Caco-2 (cell line): ENCODE results near the gene PATZ1. TPM values are rescaled to one million over a fixed set of nuclear protein-coding genes. Genes with fewer than 3 reads are reported as not detected.

Experiments used
- BruUV-seq: library from RNA; stranded (reverse); fragments of 400-500 nt; replicated peaks from 2 replicates; lab custom pipeline; 2021; lab: Mats Ljungman, UMichigan
- CTCF ChIA-PET: fragments of 300-600 bp; sonication (Branson Sonifier 250); formaldehyde crosslinking; loops from one replicate; lab custom pipeline; 2022; ENCODE audit warnings: antibody characterized with exemption; lab: Charles Lee
- POLR2A ChIA-PET: fragments of 300-600 bp; sonication (Branson Sonifier 250); formaldehyde crosslinking; loops from one replicate; lab custom pipeline; 2022; ENCODE audit warnings: antibody characterized with exemption; lab: Charles Lee
- DNase-seq, 2 experiments: peaks; one replicate each; pipeline versions ENCODE4 v3.0.0 to v3.0.0-alpha.2; 2020 to 2022
- H3K27me3 ChIP-seq: replicated peaks from 2 replicates; pipeline ENCODE4 v1.6.0; 2011; ENCODE audit warnings: low read length; ENCODE audit not compliant: control insufficient read depth, insufficient read depth
- H3K36me3 ChIP-seq: 2 replicates; pipeline ENCODE4 v1.5.1; 2011; ENCODE audit warnings: low read length; ENCODE audit not compliant: control insufficient read depth, insufficient read depth
- H3K4me1 ChIP-seq: fragments of 250-450 bp; sonication (Bioruptor Pico); 2 replicates; pipeline ENCODE4 v1.5.1; 2020; ENCODE audit warnings: mild to moderate bottlenecking
- H3K4me3 ChIP-seq: 2 replicates; pipeline ENCODE4 v1.5.1; 2011; ENCODE audit warnings: low read depth, mild to moderate bottlenecking, control low read depth, low read length
- H3K9me3 ChIP-seq: fragments of 250-450 bp; sonication (Bioruptor Pico); 2 replicates; pipeline ENCODE4 v1.5.1; 2020; ENCODE audit warnings: mild to moderate bottlenecking, moderate library complexity
- H3K27ac Mint-ChIP-seq: one replicate; pipeline ENCODE4 v1.8.0; 2022; ENCODE audit warnings: mixed read lengths; ENCODE audit not compliant: unreplicated experiment
- H3K27me3 Mint-ChIP-seq: one replicate; pipeline ENCODE4 v1.8.0; 2022; ENCODE audit warnings: mixed read lengths; ENCODE audit not compliant: insufficient read depth, unreplicated experiment
- H3K36me3 Mint-ChIP-seq: one replicate; pipeline ENCODE4 v1.8.0; 2022; ENCODE audit warnings: mild to moderate bottlenecking, mixed read lengths; ENCODE audit not compliant: insufficient read depth, unreplicated experiment
- H3K4me1 Mint-ChIP-seq: one replicate; pipeline ENCODE4 v1.8.0; 2022; ENCODE audit warnings: low read depth, mixed read lengths; ENCODE audit not compliant: unreplicated experiment
- H3K4me3 Mint-ChIP-seq: one replicate; pipeline ENCODE4 v1.8.0; 2022; ENCODE audit warnings: mild to moderate bottlenecking, moderate library complexity, mixed read lengths; ENCODE audit not compliant: unreplicated experiment
- H3K9me3 Mint-ChIP-seq: one replicate; pipeline ENCODE4 v1.8.0; 2022; ENCODE audit warnings: mixed read lengths; ENCODE audit not compliant: unreplicated experiment
- CTCF ChIP-seq, 2 experiments: fragments of 200-600 bp in 1 of 2; IDR thresholded peaks; 1 replicate in 1 of 2; 2 replicates in 1 of 2; pipeline versions ENCODE4 v1.5.1 to v1.8.0; 2011 to 2022; ENCODE audit warnings: antibody characterized with exemption in 1 of 2, control low read depth in 1 of 2, inconsistent platforms in 1 of 2, low read depth in 1 of 2, low read length in 1 of 2, mild to moderate bottlenecking in 1 of 2, moderate library complexity in 1 of 2; ENCODE audit not compliant: insufficient read depth in 1 of 2, severe bottlenecking in 1 of 2, unreplicated experiment in 1 of 2
- intact Hi-C: fragments of 100-400 bp; cut with micrococcal nuclease; formaldehyde crosslinking; loops from one replicate; pipeline ENCODE4 v1.10.0; 2022; ENCODE audit not compliant: unreplicated experiment
- total RNA-seq: library from RNA; stranded (reverse); gene quantifications from 2 replicates; pipeline ENCODE4 v1.2.3, GENCODE V29; 2022

PATZ1 gene
- total RNA-seq, 1 experiment from 2014 or later = 40.9 TPM

DNA sequence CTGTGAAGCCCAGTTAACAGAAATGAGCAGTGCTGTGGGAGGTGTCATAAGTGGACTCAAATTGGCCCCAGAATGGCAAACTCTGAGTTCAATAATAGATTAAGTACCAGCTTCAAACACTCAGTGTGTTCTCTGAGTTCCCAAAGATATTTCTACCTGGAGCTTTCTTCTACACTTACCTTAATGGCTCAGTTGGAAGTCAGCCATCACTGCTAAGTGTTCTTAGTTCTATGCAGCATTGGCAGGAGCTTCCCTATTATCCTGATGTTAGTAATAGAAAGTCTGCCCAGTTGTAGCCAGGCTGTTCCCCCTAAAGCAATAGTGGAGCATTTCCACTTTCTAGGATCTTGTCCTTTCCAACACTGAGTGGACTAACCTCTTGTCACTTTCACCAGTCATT is 44.1 kb downstream of the PATZ1 start:
- Mint-ChIP-seq H3K27ac (no peak overlapping the region), H3K27me3 (peaks cover 3% of the 10 kb centered on the region), H3K4me3 (no peak overlapping the region), H3K4me1 (peaks cover 12% of the 10 kb centered on the region), H3K36me3 (no peaks in the 10 kb centered on the region), H3K9me3 (no peaks in the 10 kb centered on the region)
- ChIA-PET CTCF (interaction anchor here (1.1 to 1.4 kb wide), 2 partner anchors 10 to 11 kb away, joined by 3 to 5 read pairs; partner anchors contain the start of gene PIK3IP1), POLR2A (no interaction called here)
- H3K9me3 ChIP-seq = no peaks in the 10 kb centered on the region
- H3K4me3 ChIP-seq = no peak overlapping the region
- DNase-seq = no peak
- TF ChIP-seq CTCF (IDR thresholded peaks at IDR 0.05; ENCODE audit: insufficient read depth in 1 of 2, low read depth in 1 of 2, low read length in 1 of 2, severe bottlenecking in 1 of 2, unreplicated experiment in 1 of 2) = no peak
- H3K4me1 ChIP-seq = no peaks in the 10 kb centered on the region
- intact Hi-C loops = no loop called here
- H3K36me3 ChIP-seq = no peaks in the 10 kb centered on the region
- no peaks in the 10 kb centered on the region for H3K27me3 ChIP-seq
- BruUV-seq = no TSS peak

DNA sequence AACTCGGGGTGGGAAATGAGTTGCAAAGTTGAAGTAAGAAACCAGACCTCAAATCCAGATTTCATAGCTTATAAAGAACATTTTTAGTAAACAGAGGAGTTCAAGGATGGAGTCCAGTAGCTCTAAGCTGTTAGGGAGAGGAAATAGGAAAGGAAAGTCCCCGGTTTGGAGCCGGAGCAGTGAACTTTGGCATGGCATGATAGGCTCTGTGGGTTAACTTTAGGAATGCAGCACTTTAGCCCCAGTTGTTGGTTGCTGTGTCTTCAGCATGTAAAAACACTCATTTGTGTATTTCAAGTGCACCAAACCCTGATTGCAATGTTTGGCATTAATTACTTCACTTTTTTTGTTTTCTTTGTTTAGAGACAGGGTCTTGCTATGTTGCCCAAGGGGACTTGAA is 45.2 kb downstream of the PATZ1 start:
- no peak overlapping the region for H3K27ac Mint-ChIP-seq
- TF ChIP-seq CTCF (IDR thresholded peaks at IDR 0.05; ENCODE audit: insufficient read depth in 1 of 2, low read depth in 1 of 2, low read length in 1 of 2, severe bottlenecking in 1 of 2, unreplicated experiment in 1 of 2) = no peak
- DNase-seq = no peak
- BruUV-seq = no TSS peak
- Histone ChIP-seq H3K9me3 (no peaks in the 10 kb centered on the region), H3K27me3 (no peaks in the 10 kb centered on the region), H3K36me3 (no peaks in the 10 kb centered on the region), H3K4me3 (no peak overlapping the region), H3K4me1 (peaks cover 8% of the 10 kb centered on the region; the same call in 1 of the 2 replicates)
- no peak overlapping the region for H3K4me3 Mint-ChIP-seq
- ChIA-PET POLR2A (interaction anchor here (0.6 kb wide), 1 partner anchor 53 kb away, joined by 6 read pairs; no protein-coding TSS in a partner anchor), CTCF (interaction anchor here (1.1 kb wide), 2 partner anchors 11 to 12 kb away, joined by 3 to 6 read pairs; no protein-coding TSS in a partner anchor)
- no peaks in the 10 kb centered on the region for H3K9me3 Mint-ChIP-seq
- peaks cover 16% of the 10 kb centered on the region for H3K4me1 Mint-ChIP-seq
- no peaks in the 10 kb centered on the region for H3K27me3 Mint-ChIP-seq
- no peaks in the 10 kb centered on the region for H3K36me3 Mint-ChIP-seq
- intact Hi-C loops = no loop called here

DNA sequence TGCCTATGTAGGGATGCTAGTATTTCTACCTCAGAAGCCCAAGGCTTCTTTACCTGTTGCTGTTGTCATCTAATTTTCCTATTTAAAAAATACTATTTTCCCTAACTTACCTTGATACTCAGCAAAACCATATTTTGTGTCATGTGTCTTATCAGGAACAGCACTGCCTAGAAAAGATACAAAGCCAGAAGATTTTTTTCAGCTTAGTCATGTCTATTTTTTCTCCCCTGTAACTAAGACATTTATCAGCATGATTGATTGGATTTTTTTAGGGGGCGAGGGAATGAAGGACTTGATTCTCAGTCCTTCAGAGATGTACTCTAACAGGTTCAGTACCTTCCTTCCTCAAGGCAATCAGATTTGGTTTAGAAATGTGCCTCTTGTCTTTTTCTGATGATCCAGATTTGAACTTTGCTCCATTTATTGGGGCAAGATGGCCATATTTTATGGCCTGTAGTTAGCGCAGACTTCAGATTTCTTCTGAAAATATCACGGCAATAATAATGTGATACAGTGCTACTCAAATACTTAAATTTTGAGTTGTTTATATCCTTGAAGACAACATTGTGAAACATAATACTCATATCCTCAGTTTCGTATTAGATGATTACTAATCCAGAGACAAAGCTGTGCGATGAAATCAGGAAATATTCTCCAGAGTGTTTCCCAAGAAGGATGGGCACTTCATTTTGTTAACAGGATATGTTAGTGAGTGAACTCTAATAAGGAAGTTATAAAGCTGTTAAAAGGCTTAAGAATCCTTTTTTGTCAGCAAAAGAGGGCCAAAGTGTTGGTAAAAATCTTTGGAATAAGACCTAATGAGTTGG is 50.1 kb downstream of the PATZ1 start:
- intact Hi-C loops = no loop called here
- H3K27ac Mint-ChIP-seq = no peak overlapping the region
- H3K4me3 ChIP-seq = no peak overlapping the region
- H3K9me3 Mint-ChIP-seq = no peaks in the 10 kb centered on the region
- no peaks in the 10 kb centered on the region for H3K27me3 ChIP-seq
- no TSS peak for BruUV-seq
- CTCF ChIA-PET = no interaction called here
- H3K27me3 Mint-ChIP-seq = no peaks in the 10 kb centered on the region
- no peak for TF ChIP-seq CTCF (IDR thresholded peaks at IDR 0.05; ENCODE audit: insufficient read depth in 1 of 2, low read depth in 1 of 2, low read length in 1 of 2, severe bottlenecking in 1 of 2, unreplicated experiment in 1 of 2)
- H3K4me1 ChIP-seq = peaks cover 12% of the 10 kb centered on the region; the same call in 1 of the 2 replicates
- POLR2A ChIA-PET = no interaction called here
- H3K36me3 ChIP-seq = no peaks in the 10 kb centered on the region
- H3K36me3 Mint-ChIP-seq = no peaks in the 10 kb centered on the region
- no peak for DNase-seq
- no peak overlapping the region for H3K4me3 Mint-ChIP-seq
- no peaks in the 10 kb centered on the region for H3K9me3 ChIP-seq
- H3K4me1 Mint-ChIP-seq = peaks cover 26% of the 10 kb centered on the region
